Gastrocnemius medialis (tissue), 4 donors: ENCODE results near the gene SLC1A2. TPM values are rescaled to one million over a fixed set of nuclear protein-coding genes. Genes with fewer than 3 reads are reported as not detected.

Experiments used
- ATAC-seq, 2 donors: fragments of 150-250 bp; one replicate each; pipeline ENCODE4 v1.9.1; 2016
- DNase-seq, 2 donors: peaks; one replicate each; pipeline ENCODE4 v3.0.0-alpha.2; 2019
- H3K27ac ChIP-seq, 4 donors: fragments of 200-600 bp; sonication (generic); 1 replicate in 1 of 4; 2 replicates in 3 of 4; pipeline ENCODE4 v1.5.1; 2016 to 2018; ENCODE audit warnings: mild to moderate bottlenecking in 2 of 4, moderate library complexity in 1 of 4
- H3K27me3 ChIP-seq, 3 donors: fragments of 200-600 bp; sonication (generic) in 2 of 3; 1 replicate in 1 of 3; 2 replicates in 2 of 3; pipeline versions ENCODE4 v1.5.1 to v1.6.0; 2016 to 2019; ENCODE audit warnings: mild to moderate bottlenecking in 1 of 3, moderate library complexity in 1 of 3
- H3K36me3 ChIP-seq, 2 donors: fragments of 200-600 bp; sonication (generic) in 1 of 2; one replicate each; pipeline ENCODE4 v1.5.1; 2017 to 2018
- H3K4me1 ChIP-seq, 2 donors: fragments of 200-600 bp; sonication (generic) in 1 of 2; one replicate each; pipeline ENCODE4 v1.5.1; 2016 to 2017; ENCODE audit warnings: mild to moderate bottlenecking in 2 of 2
- H3K4me3 ChIP-seq, 4 donors: fragments of 200-600 bp; sonication (generic) in 3 of 4; 1 replicate in 1 of 4; 2 replicates in 3 of 4; pipeline ENCODE4 v1.5.1; 2016 to 2019; ENCODE audit warnings: mild to moderate bottlenecking in 2 of 4
- H3K9me3 ChIP-seq, 3 donors: fragments of 200-600 bp; sonication (generic) in 2 of 3; 1 replicate in 1 of 3; 2 replicates in 2 of 3; pipeline ENCODE4 v1.5.1; 2016 to 2019
- CTCF ChIP-seq, 5 experiments: fragments of 450-650 bp in 3 of 5; fragments of 200-600 bp in 2 of 5; sonication (generic) in 2 of 5; IDR thresholded peaks in 4 of 5; conservative IDR thresholded peaks in 1 of 5; 1 replicate in 4 of 5; 2 replicates in 1 of 5; pipeline ENCODE4 v1.5.1; 2016 to 2019; ENCODE audit warnings: antibody characterized with exemption in 5 of 5, mild to moderate bottlenecking in 3 of 5, moderate library complexity in 3 of 5
- POLR2A ChIP-seq, 2 donors: fragments of 450-650 bp; IDR thresholded peaks; one replicate each; pipeline ENCODE4 v1.6.1; 2017; ENCODE audit warnings: antibody characterized with exemption in 2 of 2, mild to moderate bottlenecking in 2 of 2, moderate library complexity in 2 of 2
- in situ Hi-C, 4 donors: fragments of 200-750 bp; cut with MboI; loops; one replicate each; pipeline versions ENCODE4 v1.15.0 to v1.8.0; 2017; ENCODE audit warnings: low sequenced_read_pairs in 4 of 4
- intact Hi-C: fragments of 100-400 bp; cut with DNase I; formaldehyde crosslinking; loops from one replicate; pipeline ENCODE4 v1.15.1; 2023; ENCODE audit warnings: low total_unique reads
- total RNA-seq, 4 donors: library from RNA; depleted of rRNA; stranded (reverse); fragments of >200 nt; gene quantifications; one replicate each; pipeline versions ENCODE4 v1.1.0 to v1.2.3, GENCODE V29; 2016

SLC1A2 gene
- total RNA-seq, 4 donors from 2014 or later: 0.15 to 1.1 (median 0.52) TPM

- in situ Hi-C loops (loop anchor here in 1 of 4 donors (10.0 kb wide), 1 partner anchor 64 kb away; no protein-coding TSS in a partner anchor), intact Hi-C loops (no loop called here)
- peaks cover 0 to 17% of the 10 kb centered on the region in 2 donors for H3K36me3 ChIP-seq
- H3K4me3 ChIP-seq: no peak overlapping the region
- no peaks in the 10 kb centered on the region for H3K27me3 ChIP-seq
- ATAC-seq (no peak), DNase-seq (no peak)
- H3K27ac ChIP-seq: no peak overlapping the region
- H3K4me1 ChIP-seq: no peaks in the 10 kb centered on the region
- no peaks in the 10 kb centered on the region for H3K9me3 ChIP-seq
- TF ChIP-seq CTCF (IDR thresholded peaks at IDR 0.05 in 4 of 5, conservative IDR thresholded peaks at IDR 0.05 in 1 of 5) (no peak), POLR2A (IDR thresholded peaks at IDR 0.05) (no peak)
Measured at GRCh38 chr11:35218956-35219355, 200.4 kb downstream of the SLC1A2 start.

- no peaks in the 10 kb centered on the region for H3K9me3 ChIP-seq
- DNase-seq (no peak), ATAC-seq (no peak)
- H3K36me3 ChIP-seq: peaks cover 0 to 17% of the 10 kb centered on the region in 2 donors
- no peak for TF ChIP-seq CTCF (IDR thresholded peaks at IDR 0.05 in 4 of 5, conservative IDR thresholded peaks at IDR 0.05 in 1 of 5)
- no peak for TF ChIP-seq POLR2A (IDR thresholded peaks at IDR 0.05)
- no peak overlapping the region for H3K27ac ChIP-seq
- no peaks in the 10 kb centered on the region for H3K27me3 ChIP-seq
- no peak overlapping the region for H3K4me3 ChIP-seq
- H3K4me1 ChIP-seq: no peaks in the 10 kb centered on the region
- in situ Hi-C loops: loop anchor here in 1 of 4 donors (10.0 kb wide), 1 partner anchor 62 kb away; no protein-coding TSS in a partner anchor
- intact Hi-C loops: no loop called here
Measured at GRCh38 chr11:35216962-35217678, 202.2 kb downstream of the SLC1A2 start.

- no peaks in the 10 kb centered on the region for H3K9me3 ChIP-seq
- in situ Hi-C loops (loop anchor here in 1 of 4 donors (10.0 kb wide), 1 partner anchor 61 kb away; no protein-coding TSS in a partner anchor), intact Hi-C loops (no loop called here)
- H3K27me3 ChIP-seq: no peaks in the 10 kb centered on the region
- DNase-seq: no peak
- no peak overlapping the region for H3K27ac ChIP-seq
- no peak overlapping the region for H3K4me3 ChIP-seq
- ATAC-seq: no peak
- no peaks in the 10 kb centered on the region for H3K4me1 ChIP-seq
- H3K36me3 ChIP-seq: peaks cover 0 to 8% of the 10 kb centered on the region in 2 donors
- TF ChIP-seq CTCF (IDR thresholded peaks at IDR 0.05 in 4 of 5, conservative IDR thresholded peaks at IDR 0.05 in 1 of 5): no peak
- no peak for TF ChIP-seq POLR2A (IDR thresholded peaks at IDR 0.05)
Measured at GRCh38 chr11:35215945-35216344, 203.4 kb downstream of the SLC1A2 start.

GRCh38 chr11:35214792-35215193 lies 204.6 kb downstream of the SLC1A2 start:
- Histone ChIP-seq H3K27ac (no peak overlapping the region), H3K27me3 (no peaks in the 10 kb centered on the region), H3K4me1 (no peaks in the 10 kb centered on the region), H3K9me3 (no peaks in the 10 kb centered on the region), H3K4me3 (no peak overlapping the region), H3K36me3 (peaks cover 0 to 6% of the 10 kb centered on the region in 2 donors)
- no peak for ATAC-seq
- in situ Hi-C loops (loop anchor here in 1 of 4 donors (10.0 kb wide), 1 partner anchor 60 kb away; no protein-coding TSS in a partner anchor), intact Hi-C loops (no loop called here)
- TF ChIP-seq CTCF (IDR thresholded peaks at IDR 0.05 in 4 of 5, conservative IDR thresholded peaks at IDR 0.05 in 1 of 5) (no peak), POLR2A (IDR thresholded peaks at IDR 0.05) (no peak)
- DNase-seq: no peak
